Right renal cortex interstitium (tissue), 3 donors: ENCODE data around the gene FHIT. TPM values are rescaled to one million over a fixed set of nuclear protein-coding genes. Genes with fewer than 3 reads are reported as not detected.

Source experiments
- DNase-seq, 3 donors: peaks; one replicate each; pipeline ENCODE4 v3.0.0-alpha.2; 2013; ENCODE audit warnings: low read depth in 3 of 3, low spot score in 2 of 3
- polyA plus RNA-seq, 3 donors: library from polyadenylated mRNA; unstranded; fragments of 120-200 nt; gene quantifications; one replicate each; pipeline ENCODE4 v1.2.1, GENCODE V29; 2013; ENCODE audit not compliant: insufficient read length in 3 of 3

Gene FHIT
- polyA plus RNA-seq, 3 donors: 24.9 to 26.4 (median 25.9) TPM

DNA sequence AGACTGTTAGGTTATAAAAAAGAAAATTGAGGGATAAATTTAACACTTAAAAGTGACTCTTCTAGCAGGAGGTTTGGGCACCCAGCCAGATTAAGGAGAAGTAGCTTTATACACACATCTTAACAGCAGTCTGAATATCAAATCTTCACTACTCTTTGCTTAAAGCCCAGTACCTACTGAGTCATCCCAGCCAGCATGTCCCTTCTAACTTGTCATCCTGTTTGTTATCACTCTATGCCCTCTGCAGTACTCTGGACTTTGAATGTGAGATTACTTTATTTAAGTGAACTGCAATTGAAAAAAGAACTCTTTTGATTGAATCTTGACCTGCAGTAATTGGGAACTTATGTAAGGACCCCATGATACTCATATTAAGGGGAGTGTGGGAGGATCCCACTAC lies 77.6 kb downstream of the FHIT start:
- no peak for DNase-seq

DNA sequence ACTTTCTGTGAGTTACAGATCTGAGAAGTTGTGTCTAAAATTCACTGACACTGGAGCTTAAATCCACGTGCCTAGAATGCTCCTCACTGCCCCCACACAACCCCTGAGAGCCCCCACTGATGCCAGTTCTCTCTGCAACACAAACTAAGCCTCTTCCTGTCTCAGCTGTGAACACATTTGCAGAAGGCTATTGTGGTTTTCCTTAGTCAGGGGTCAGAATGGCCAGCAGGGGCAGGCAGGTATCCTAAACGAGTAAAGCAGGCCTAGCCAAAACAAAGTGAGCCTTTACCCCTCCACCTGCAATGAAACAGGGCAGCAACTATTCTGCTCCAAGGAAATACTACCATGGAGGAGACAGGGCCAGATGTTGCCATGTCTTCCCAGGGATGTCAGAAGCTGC lies 78.6 kb downstream of the FHIT start:
- DNase-seq: no peak

DNA sequence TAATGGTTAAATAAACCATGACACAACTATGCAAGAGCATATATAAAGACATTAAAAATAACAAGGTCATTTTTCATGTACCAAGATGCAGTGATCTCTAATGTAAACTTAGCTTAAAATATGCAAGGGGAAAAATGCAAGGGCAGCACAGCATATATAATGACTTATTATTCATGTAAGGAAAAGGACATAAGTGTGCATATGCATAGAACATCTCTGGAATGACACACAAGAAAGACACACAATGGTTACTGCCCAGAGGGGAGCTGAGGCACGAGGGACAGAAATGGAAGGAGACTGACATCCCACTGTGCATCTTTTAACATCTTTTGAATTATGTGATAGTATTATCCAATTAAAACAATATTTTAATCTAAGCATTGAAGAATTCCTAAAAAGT lies 79.0 kb downstream of the FHIT start:
- no peak for DNase-seq

DNA sequence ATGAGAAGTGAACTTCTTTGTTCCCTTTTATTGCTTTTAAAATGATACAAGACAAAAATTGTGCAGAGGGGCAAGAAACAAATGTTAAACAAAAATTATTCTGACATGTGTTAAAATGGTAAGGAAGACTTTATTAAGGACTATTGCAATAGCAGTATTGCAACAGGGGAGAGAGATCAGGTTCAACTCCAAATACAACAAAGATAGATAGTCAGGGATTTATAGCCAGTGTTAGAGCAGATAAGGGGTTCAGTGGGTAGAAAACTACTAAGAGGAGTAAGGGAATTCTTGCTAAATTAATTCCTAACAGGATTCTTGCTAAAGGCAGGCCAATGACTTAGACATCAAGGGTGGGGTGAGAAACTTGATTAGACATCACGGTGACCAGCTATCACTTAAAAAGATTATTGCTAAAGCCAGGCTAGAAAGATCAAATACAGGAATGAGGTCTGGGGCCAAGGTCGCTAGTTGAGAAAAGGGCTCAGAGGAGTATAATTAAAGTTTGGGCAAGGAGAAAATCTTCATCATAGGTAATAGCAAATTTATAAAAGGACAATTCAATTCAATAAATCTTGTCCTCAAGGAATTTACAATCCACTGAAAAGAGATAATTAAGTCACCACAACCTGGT lies 81.5 kb downstream of the FHIT start:
- DNase-seq: no peak

DNA sequence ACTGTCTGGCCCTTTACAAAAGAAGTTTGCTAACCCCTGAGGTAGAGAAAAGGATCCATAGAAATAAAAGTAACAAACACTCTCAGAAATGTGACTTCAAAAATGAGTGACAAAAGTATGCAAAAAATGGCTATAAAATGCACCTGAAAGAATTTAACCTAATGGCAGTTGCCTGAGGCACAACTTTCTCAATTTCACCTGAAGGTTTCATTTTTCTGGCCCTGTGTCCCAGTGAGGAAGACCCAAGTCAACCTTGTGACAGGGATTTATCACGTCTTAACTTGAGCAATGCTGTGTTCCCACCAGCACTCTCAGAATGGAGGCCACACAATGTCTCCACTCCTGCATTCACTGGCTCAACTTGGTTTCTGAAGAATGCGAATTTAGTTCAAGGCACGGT lies 83.0 kb downstream of the FHIT start:
- DNase-seq: no peak

DNA sequence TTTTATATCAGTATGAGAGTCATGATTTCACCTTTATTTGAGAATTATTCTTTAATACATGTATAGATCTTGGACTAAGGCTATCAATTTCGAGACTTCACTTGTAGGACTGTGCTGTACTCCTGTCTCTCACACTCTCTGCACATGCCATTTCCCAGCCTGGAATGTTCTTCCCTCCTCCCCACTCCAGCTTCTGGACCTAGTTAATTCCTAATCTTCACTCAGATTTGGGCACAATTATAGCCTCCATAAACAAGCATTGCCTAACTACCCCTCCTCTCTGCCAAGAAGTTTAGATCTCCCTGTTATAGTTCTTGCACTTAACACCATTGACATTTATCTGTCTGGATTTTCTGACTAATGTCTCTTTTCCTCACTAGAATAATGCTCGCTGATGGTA lies 88.3 kb downstream of the FHIT start:
- no peak for DNase-seq

DNA sequence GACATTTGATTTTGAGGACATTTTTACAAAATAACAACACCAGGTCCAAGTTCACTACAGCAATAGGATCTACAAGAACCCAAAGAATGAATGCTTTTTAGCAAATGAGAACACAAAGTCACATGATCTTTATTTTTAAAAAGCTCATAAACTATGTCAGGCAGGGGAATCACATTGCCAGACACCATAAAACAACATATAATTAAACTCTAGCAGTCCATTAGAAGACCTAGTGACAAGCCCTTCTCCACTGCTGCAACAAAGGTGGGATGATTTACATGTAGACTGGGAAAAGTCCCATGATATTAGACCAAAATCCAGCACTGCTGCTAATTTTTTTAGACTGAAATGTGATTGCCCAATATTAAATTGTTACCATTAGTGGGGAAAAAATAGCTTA lies 92.6 kb downstream of the FHIT start:
- no peak for DNase-seq

DNA sequence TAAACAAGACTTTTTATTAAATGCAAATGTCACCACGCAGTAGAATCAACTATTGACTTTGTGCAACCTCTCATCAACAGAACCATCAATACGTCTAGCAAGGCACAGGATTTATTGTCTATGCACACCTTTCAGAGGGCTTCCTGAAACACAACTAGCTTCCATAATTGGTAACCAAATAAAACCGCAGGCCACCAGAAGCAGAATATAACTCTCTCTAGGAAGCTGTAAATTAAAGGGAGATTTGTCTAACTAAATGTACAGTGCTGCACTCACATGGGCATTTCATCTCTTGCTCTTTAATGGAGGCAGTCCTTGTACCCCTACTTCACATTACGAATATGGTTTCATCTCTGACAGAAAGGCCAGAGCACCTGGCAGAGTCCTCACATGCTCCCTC lies 93.0 kb downstream of the FHIT start:
- no peak for DNase-seq

DNA sequence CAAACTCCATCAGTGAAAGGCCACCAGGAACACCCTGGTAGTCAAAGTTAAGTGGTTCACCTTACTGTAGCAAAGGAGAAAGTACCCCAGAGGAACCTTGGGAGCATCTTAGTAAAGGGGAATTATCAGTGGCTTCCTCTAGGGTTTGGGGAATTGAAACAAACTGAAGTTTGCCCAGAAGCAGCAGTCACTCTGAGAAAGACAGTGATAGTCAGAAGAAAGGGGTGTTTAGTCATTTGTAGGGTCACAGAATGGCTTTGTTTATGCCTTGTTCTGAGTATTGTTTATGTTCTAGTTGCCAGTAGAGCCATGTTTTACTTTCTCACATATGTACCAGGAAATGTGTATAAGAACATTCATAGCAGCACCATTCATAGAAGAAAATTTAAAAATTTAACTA lies 93.8 kb downstream of the FHIT start:
- DNase-seq: no peak

DNA sequence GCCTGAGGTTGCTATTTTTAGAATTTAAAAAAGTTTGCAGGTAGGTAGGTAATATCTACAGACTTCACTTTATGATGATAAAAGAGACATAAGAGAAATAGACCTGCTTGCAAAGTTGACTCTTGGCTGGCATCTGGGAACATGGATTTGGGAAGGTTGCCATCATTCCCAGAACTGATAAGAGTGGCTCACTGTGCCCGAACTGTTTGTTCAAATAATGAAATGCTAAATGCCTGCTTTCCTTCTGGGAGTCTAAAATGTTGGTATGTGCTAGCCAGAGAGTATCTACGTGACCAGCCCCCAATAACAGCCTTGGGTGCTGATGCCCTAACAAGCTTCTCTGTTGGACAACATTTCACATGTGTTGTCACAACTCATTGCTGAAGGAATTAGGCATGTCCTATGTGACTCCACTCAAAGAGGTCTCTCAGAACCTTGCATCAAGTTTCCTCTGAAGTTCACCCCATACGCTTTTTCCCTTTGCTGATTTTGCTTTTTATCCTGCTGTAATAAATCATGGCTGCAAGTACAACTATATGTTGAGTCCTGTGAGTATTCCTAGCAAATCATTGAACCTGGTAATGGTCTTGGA lies 95.5 kb downstream of the FHIT start:
- no peak for DNase-seq

DNA sequence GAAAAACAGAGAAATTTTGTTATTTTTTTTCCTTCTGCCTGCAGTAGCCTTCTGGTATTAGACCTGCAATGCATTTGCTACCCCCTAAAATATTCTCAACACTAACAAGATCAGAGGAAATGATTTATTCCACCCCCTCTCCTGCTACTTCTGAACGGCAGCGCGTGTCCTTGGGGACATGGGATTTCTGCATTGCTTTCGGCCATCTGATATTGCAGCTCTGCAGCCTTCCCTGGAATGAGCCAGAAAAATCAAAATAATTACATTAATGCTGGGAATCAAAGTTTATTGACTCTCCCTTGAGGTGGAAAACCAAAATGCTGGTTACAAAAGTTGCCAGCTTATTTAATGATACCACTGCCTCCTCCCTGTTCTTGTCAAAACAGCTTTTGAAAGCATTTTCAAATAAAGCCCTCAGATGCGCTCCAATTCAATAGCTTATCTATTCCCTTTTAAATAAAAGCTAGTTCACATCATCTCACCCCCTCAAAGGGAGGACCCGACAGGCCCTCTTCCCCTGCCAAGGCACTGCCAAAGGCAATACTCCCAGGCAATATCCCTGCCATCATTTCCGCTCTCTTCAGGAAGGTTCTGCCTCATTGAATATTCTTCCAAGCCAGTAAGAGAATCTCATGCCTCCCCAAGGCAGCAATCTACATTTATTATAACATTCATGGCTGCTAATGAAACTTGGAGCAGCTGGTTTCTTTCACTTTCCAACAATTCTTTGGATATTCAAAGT lies 96.6 kb downstream of the FHIT start:
- DNase-seq: no peak

DNA sequence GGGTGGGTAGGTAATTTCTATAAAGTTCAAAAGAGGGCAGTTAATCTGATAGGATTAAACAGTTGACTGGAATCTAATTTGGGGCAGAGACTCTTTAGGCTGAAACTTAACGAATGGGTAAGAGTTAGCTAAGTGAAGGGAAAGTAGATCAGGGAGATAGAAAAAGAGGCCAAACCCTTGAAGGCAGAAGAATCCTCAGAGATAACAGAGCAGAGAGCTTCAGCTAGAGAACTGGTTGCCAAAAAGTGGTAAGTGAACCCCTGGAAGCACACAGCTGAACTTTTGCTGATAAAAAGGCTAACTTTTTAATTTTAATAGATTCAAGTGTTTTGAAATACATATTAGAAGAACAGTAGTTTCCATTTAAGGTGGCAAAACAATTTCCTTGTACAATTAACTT lies 99.2 kb downstream of the FHIT start:
- no peak for DNase-seq

DNA sequence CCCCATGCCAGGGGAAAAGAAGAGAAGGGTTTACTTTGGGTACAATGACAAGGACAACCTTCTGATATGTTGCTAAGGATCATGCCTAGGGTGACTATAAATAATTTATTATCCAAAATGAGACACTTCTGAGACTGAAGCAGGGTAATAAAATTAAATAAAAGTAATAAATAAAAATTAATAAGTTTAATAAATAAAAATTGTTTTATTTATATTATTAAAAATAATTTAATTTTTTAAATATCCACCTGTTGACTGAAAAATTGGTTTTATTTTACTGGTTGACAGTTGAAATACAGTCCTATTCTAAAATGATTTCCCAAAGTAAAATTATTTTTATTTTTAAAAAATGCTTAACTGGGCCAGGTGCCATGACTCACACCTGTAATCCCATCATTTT lies 102.0 kb downstream of the FHIT start:
- no peak for DNase-seq

DNA sequence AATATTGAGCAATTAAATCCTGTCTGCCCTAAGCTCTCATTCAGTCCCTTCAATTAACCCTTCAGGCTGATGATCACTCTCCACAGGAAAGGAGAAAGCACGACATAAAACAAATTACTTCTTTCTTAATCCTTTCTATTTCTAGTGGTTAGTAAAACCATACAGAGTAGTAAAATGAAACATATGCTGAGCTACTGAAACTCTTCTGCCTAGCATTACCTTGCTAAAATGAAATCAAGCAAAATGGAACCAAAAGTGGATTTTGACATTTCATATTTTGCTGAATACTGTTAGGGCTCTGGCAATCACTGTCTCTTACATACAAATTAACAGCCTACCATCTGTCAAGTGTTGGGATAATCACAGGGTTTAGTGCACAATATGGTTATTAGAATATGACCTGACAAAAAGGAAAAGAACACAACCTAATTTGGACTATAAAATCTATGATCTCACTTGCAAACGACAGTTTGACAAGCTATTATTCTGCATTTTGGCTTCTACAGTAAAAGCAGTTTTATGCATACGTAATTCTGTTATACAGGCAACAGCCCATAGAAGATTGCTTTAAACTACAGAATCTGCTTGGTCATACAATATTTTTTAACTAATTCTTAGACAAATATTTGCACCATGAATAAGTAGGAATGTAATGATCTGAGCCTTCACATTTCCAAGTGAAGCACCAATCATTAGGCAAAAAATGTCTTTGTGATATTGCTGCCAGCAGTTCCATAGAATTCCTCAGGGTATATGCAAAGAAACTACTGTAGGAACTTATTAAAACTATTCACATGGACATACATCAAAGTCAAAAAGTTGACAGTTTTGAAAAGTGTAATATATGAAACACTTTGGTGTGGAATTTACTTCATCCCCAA lies 105.0 kb downstream of the FHIT start:
- no peak for DNase-seq

DNA sequence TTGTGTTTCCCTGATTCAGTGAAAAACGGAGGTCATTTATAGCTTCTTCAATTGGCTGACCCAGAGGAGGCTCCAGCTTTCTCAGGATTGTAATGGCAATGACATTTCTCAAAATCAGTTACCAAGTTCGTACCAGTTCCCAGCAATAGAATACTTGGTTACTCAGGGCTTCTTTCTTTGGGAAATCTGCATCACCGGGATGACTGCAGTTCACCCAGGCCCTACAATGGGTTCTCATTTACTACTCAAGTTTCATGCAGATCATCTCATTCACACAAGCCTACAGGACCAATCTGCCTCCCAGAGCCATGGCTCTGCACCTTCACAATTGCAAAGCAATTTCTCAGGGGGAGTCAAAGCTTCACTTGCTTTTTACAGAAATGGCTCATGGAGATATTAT lies 109.6 kb downstream of the FHIT start:
- no peak for DNase-seq

DNA sequence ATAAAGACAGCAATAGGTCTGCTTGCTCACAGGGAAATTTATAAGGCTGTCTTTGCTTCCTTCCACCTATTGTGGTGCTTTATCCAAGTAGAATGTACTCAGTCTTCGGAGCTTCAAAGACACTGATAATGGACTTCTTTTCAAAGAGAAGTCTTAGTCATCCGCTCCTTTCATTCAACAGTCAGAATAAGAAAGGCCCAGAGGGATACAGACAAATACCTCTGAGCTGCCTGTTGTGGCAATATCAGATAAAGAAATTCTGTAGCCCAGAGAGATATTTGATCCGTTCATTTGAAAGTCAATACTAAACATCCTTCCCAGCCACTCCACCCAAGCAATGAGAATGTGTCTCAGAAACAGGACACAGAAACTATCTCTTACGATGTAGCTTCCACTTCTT lies 110.0 kb downstream of the FHIT start:
- no peak for DNase-seq

DNA sequence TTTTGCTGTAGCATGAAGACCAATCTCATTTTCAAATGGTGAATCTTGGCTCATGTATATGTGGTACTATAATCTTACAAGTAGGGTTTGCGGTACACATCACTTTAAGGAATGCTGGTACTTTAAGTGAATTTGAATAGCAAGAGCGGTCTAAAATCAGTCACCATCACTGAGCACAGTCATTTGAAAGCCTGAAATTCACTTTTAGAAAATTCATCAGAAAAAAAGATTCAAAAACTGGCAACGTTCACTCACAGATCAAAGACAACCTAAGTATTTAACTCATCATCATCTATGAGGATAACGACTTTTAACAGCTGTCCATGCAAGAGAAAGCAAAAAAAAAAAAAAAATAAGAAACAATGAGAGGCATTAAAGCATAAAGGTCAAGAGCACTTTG lies 111.6 kb downstream of the FHIT start:
- no peak for DNase-seq

DNA sequence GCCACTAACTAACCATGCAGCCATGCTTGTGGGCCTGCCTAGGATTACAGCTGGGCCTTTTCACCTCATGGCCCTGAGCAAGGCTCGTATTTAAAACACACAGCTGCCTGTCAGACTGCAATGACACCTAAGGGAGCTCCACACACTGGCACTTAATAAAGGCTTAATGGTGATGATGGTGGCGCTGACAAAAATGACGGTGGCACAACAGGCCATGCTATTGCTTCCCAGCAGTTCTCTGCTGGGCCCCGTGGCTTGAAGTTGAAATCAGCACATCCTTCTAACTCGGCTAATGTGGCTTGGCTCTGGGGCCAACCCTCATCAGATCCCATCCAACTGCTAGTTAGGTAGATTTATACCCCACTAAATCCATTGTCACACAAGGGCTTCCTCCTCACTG lies 112.9 kb downstream of the FHIT start:
- DNase-seq: no peak

DNA sequence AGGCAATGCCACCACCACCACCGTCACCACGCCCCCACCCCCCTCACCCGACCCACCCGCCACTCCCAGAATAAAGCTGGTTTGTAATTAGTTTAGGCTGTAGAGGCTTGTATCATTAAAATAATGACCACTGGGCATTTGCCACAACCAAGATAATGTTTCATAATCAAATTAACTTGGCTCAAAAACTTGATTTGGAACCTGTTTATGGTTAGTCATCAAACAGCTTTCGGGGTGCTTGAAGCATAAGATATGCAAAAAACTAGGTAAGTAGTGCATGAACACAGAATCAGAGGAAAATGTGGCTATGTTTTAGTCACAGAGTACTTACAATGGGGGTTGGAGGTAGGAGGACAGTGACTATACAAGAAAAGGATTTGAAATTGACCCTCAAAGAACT lies 115.1 kb downstream of the FHIT start:
- DNase-seq: no peak

DNA sequence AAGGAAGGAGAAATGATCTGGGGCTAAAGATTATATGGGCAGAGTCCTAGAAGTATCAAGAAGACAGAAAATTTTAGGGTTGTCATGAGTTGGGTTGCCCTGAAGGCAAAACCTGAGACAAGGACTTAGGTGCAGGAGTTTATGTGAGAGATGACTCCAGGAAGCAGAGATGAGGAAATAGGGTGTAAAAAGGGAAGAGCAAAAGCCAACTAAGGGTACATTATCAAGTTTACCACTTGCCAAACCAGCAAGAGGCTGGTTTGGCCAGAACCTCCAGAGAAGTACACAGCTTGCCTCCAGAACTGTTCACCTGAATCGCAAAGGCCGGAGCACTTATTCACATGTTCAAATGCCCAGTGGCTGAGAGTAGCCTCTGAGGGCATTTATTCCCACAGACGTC lies 116.7 kb downstream of the FHIT start:
- no peak for DNase-seq

DNA sequence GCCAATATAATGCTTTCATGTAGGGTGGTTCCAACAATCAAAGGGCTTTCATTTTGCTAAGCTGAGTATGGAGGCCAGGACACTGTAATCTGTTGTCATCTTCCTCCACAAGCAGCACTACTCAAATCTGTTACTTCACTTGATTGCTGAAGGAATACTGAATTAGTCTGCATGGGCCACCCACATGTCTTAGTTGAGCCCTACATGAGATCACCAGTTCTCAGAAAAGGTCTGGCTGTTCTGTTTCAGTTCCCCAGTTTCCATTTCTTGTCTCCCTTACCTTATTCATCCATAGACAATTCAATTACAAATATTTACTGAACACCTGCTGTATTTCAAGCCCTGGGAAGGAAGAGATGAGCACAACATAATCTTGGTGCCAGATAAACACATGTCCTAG lies 119.2 kb downstream of the FHIT start:
- DNase-seq: no peak
